SK-N-SH treated with all-trans-retinoic acid at 6 μM for 48 hours (cell line): ENCODE measurements around the gene RAB44.

Experiments
- ATAC-seq: fragments of 200-7000 bp; cut with Tn5 transposase; 3 replicates; pipeline ENCODE4 v1.9.1; 2020; ENCODE audit warnings: mild to moderate bottlenecking, moderate library complexity
- ARNTL ChIP-seq: fragments of 450-650 bp; formaldehyde crosslinking; IDR thresholded peaks from 2 replicates; pipeline ENCODE4 v1.5.0; 2020; ENCODE audit warnings: low read depth, mild to moderate bottlenecking, moderate library complexity, borderline replicate concordance
- BACH2 ChIP-seq: fragments of 250-450 bp; sonication (Bioruptor Pico); IDR thresholded peaks from 2 replicates; pipeline ENCODE4 v1.9.0; 2021; ENCODE audit warnings: mild to moderate bottlenecking, borderline replicate concordance
- CSDC2 ChIP-seq: fragments of 250-450 bp; sonication (Bioruptor Pico); IDR thresholded peaks from 2 replicates; pipeline ENCODE4 v1.5.0; 2020; ENCODE audit warnings: mild to moderate bottlenecking, moderate library complexity
- CSRNP3 ChIP-seq: fragments of 250-450 bp; sonication (Bioruptor Pico); IDR thresholded peaks from 2 replicates; pipeline ENCODE4 v1.5.1; 2021; ENCODE audit warnings: mild to moderate bottlenecking, moderate library complexity
- ESRRG ChIP-seq: fragments of 250-450 bp; sonication (Bioruptor Pico); IDR thresholded peaks from 2 replicates; pipeline ENCODE4 v1.6.1; 2021; ENCODE audit warnings: mild to moderate bottlenecking
- GLIS3 ChIP-seq: fragments of 250-450 bp; sonication (Bioruptor Pico); IDR thresholded peaks from 2 replicates; pipeline ENCODE4 v1.5.0; 2020; ENCODE audit warnings: mild to moderate bottlenecking, moderate library complexity
- ISL1 ChIP-seq: fragments of 250-450 bp; sonication (Bioruptor Pico); IDR thresholded peaks from 2 replicates; pipeline ENCODE4 v2.1.2; 2022; ENCODE audit warnings: mild to moderate bottlenecking, moderate library complexity
- OSR1 ChIP-seq: fragments of 250-450 bp; sonication (Bioruptor Pico); IDR thresholded peaks from 2 replicates; pipeline ENCODE4 v1.8.0; 2022; ENCODE audit warnings: moderate library complexity, mild to moderate bottlenecking, inconsistent platforms
- PATZ1 ChIP-seq: fragments of 250-450 bp; sonication (Bioruptor Pico); IDR thresholded peaks from 2 replicates; pipeline ENCODE4 v1.8.0; 2020; ENCODE audit warnings: mild to moderate bottlenecking, moderate library complexity, borderline replicate concordance
- POU6F1 ChIP-seq: fragments of 250-450 bp; sonication (Bioruptor Pico); IDR thresholded peaks from 2 replicates; pipeline ENCODE4 v1.8.0; 2021; ENCODE audit warnings: low read depth, mild to moderate bottlenecking, moderate library complexity, borderline replicate concordance
- PPARA ChIP-seq: fragments of 250-450 bp; sonication (Bioruptor Pico); IDR thresholded peaks from 2 replicates; pipeline ENCODE4 v1.5.0; 2020; ENCODE audit warnings: mild to moderate bottlenecking, borderline replicate concordance
- RARB ChIP-seq: fragments of 250-450 bp; sonication (Bioruptor Pico); IDR thresholded peaks from 2 replicates; pipeline ENCODE4 v1.8.0; 2021; ENCODE audit warnings: mild to moderate bottlenecking, moderate library complexity
- SNAI2 ChIP-seq: fragments of 250-450 bp; sonication (Bioruptor Pico); IDR thresholded peaks from 2 replicates; pipeline ENCODE4 v1.5.0; 2020; ENCODE audit warnings: mild to moderate bottlenecking, moderate library complexity
- TCF4 ChIP-seq: fragments of 250-450 bp; sonication (Bioruptor Pico); IDR thresholded peaks from 2 replicates; pipeline ENCODE4 v1.8.0; 2021; ENCODE audit warnings: mild to moderate bottlenecking, moderate library complexity, borderline replicate concordance
- TOX ChIP-seq: fragments of 250-450 bp; sonication (Bioruptor Pico); IDR thresholded peaks from 2 replicates; pipeline ENCODE4 v1.8.0; 2021; ENCODE audit warnings: mild to moderate bottlenecking, moderate library complexity, borderline replicate concordance
- TSHZ2 ChIP-seq: fragments of 250-450 bp; sonication (Bioruptor Pico); IDR thresholded peaks from 2 replicates; pipeline ENCODE4 v1.5.0; 2020; ENCODE audit warnings: mild to moderate bottlenecking, moderate library complexity
- ZC3H10 ChIP-seq: fragments of 250-450 bp; sonication (Bioruptor Pico); IDR thresholded peaks from 2 replicates; pipeline ENCODE4 v1.5.1; 2021; ENCODE audit warnings: mild to moderate bottlenecking, moderate library complexity
- ZFP3 ChIP-seq: fragments of 250-450 bp; sonication (Bioruptor Pico); IDR thresholded peaks from 2 replicates; pipeline ENCODE4 v1.5.0; 2020; ENCODE audit warnings: mild to moderate bottlenecking, moderate library complexity
- ZFP30 ChIP-seq: fragments of 450-650 bp; formaldehyde crosslinking; IDR thresholded peaks from 2 replicates; pipeline ENCODE4 v1.5.0; 2022; ENCODE audit warnings: mild to moderate bottlenecking, moderate library complexity
- ZNF565 ChIP-seq: fragments of 450-650 bp; formaldehyde crosslinking; conservative IDR thresholded peaks from 2 replicates; pipeline ENCODE4 v1.5.0; 2020; ENCODE audit warnings: low read depth, mild to moderate bottlenecking, moderate library complexity
- ZNF8 ChIP-seq: fragments of 450-650 bp; formaldehyde crosslinking; IDR thresholded peaks from 2 replicates; pipeline ENCODE4 v1.5.0; 2020; ENCODE audit warnings: mild to moderate bottlenecking, moderate library complexity

RAB44 gene

GRCh38 chr6:36757943-36758508 is 60.4 kb downstream of the RAB44 start:
- TF ChIP-seq GLIS3 (CRISPR knock-in tag) (no peak), ZFP3 (CRISPR knock-in tag) (no peak), ARNTL (no peak), POU6F1 (CRISPR knock-in tag) (no peak), TCF4 (no peak), PATZ1 (no peak), PPARA (CRISPR knock-in tag) (no peak), ISL1 (CRISPR knock-in tag) (no peak), ZNF8 (CRISPR knock-in tag) (no peak), TSHZ2 (CRISPR knock-in tag) (no peak), ESRRG (CRISPR knock-in tag) (no peak), CSDC2 (CRISPR knock-in tag) (no peak), ZC3H10 (CRISPR knock-in tag) (no peak), SNAI2 (CRISPR knock-in tag) (no peak), ZNF565 (CRISPR knock-in tag) (no peak), TOX (CRISPR knock-in tag) (no peak)
- no peak for ATAC-seq

GRCh38 chr6:36758516-36759147 is 61.0 kb downstream of the RAB44 start:
- no peak; the same call in 2 of the 3 replicates for ATAC-seq
- TF ChIP-seq TOX (CRISPR knock-in tag) (no peak), GLIS3 (CRISPR knock-in tag) (no peak), PPARA (CRISPR knock-in tag) (no peak)

- ATAC-seq: peak; percentile 97
- TF ChIP-seq RARB (CRISPR knock-in tag): no peak
- TF ChIP-seq OSR1 (CRISPR knock-in tag): no peak
- no peak for TF ChIP-seq ZFP30
These were observed 61.6 kb downstream of the RAB44 start for GRCh38 chr6:36759148-36759759.

DNA sequence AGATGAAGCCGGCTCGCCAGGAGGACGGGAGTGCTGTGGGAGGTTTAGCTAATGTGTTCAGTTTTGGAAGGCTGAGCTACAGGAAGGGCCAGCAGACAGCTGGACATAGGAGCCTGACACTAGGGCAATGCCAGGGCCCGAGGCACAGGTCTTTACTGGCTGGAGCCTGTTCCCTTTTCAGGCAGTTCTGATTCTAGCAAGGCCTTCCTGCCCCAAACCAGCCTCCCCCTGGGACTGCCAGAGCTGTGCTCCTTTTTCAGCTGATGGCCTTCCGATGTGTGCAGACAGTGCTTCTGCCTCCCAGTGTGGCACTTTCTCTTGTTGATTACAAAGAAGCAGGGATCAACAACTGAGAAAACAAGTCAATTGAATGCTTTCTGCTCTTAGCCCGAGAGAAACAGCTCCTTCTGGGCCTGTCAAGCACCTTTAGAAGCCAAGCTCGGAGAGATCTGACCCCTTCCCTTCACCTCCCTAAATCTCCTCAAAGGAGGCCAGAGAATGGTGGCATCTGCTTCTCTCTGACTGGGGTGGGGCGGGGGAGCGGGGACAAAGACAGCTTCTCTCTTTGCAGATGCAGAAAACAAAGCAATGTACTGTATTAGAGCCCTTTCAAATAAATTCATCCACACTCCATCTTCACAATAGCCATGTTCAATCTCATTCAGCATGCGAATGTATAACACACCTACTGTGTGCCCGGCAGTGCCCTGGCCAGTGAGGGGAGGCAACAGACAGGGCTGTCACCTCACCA is 63.2 kb downstream of the RAB44 start:
- no peak for ATAC-seq
- TF ChIP-seq OSR1 (CRISPR knock-in tag) (no peak), CSDC2 (CRISPR knock-in tag) (no peak)
- TF ChIP-seq, all 23 proteins: peak for 0

DNA sequence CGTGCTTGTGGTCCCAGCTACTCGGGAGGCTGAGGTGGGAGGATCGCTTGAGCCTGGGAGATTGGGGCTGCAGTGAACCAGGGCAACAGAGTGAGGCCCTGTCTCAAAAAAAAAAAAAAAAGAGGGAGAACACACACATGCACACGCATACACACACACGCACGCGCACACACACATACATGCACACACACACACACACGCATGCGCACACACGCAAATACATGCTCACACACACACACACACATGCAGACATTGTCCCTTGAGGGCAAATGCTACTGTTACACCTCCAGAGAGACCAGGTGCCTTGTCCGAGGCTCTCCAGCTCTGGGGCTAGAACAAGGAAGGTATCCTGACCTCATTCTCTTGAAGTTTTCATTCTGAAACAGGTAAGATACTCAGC is 64.5 kb downstream of the RAB44 start:
- ATAC-seq: no peak
- TF ChIP-seq ZFP30 (no peak), ZFP3 (CRISPR knock-in tag) (no peak), ZC3H10 (CRISPR knock-in tag) (no peak), PPARA (CRISPR knock-in tag) (no peak), TCF4 (no peak), TOX (CRISPR knock-in tag) (no peak), OSR1 (CRISPR knock-in tag) (no peak), BACH2 (no peak), CSDC2 (CRISPR knock-in tag) (no peak), ZNF8 (CRISPR knock-in tag) (no peak), PATZ1 (no peak), SNAI2 (CRISPR knock-in tag) (no peak), CSRNP3 (CRISPR knock-in tag) (no peak)
